ENCODE results near the gene CPEB3. TPM values are rescaled to one million over a fixed set of nuclear protein-coding genes. Genes with fewer than 3 reads are reported as not detected.
A peak's percentile ranks its signal among the peaks of the same experiment; 100 is the strongest.

Gene CPEB3
- total RNA-seq, 2 experiments from 2014 or later = 1.2 to 1.3 TPM

DNA sequence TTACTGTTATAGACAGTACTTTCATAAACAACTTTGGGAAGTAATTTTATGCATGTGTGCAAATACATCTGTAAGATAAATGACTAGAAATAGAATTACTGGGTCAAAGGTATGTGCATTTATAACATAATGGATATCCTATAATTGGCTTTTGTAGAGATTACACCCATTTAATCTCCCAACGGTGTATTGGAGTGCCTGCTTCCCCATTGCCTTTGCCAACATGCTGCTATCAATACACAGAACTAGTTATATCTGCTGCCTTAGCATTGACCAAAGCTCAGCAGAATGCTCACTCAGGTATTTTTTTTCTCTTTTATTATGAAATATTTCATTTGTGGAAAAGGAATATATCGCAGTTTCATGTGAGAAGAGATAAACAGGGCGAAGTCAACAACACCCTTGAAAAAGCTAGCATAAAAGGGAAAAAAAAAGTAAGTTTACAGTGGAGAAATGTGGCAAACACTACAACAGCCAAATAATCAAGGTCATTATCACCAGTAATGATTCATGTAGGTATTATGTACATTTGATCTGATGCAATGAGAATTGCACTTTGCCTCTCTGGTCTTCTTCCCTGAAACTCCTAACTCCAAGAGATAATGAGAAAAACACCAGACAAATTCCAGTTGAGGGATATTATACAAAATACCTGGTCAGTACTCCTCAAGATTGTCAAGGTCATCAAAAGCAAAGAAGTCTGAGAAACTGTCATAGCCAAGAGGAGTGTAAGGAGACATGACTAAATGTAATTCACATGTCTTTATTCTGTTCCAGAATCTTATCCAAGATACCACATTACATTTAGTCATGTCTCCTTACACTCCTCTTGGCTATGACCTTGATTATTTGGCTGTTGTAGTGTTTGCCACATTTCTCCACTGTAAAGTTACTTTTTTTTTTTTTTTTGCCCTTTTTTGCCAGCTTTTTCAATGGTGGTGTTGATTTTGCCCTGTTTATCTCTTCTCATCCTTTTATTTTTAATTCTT, 36.9 kb upstream of the CPEB3 start:
- peaks cover 31% of the 10 kb centered on the region for H3K36me3 Mint-ChIP-seq (ENCODE audit: low read depth)
- POLR2A ChIA-PET = no interaction called here
- H3K4me3 Mint-ChIP-seq = no peak overlapping the region
- no peak overlapping the region for H3K27ac Mint-ChIP-seq
- no peak overlapping the region for H3K4me3 ChIP-seq (ENCODE audit: low read length)
- no peaks in the 10 kb centered on the region for H3K27me3 ChIP-seq (ENCODE audit: control insufficient read depth in 1 of 2, insufficient read depth in 2 of 2, low read length in 2 of 2)
- H3K27ac ChIP-seq (ENCODE audit: low read depth in 1 of 2, low read length in 2 of 2) = no peak overlapping the region
- peaks cover 2% of the 10 kb centered on the region for H3K9me3 Mint-ChIP-seq
- no peak for DNase-seq
- intact Hi-C loops (cut with DNase I, micrococcal nuclease) = no loop called here
- ATAC-seq (ENCODE audit: poor library complexity) = no peak
- no peaks in the 10 kb centered on the region for H3K9me3 ChIP-seq (ENCODE audit: control insufficient read depth in 1 of 2, insufficient read depth in 1 of 2, low read length in 2 of 2)
- no peaks in the 10 kb centered on the region for H3K36me3 ChIP-seq (ENCODE audit: insufficient read depth, low read length)
- peaks cover 58% of the 10 kb centered on the region for H3K4me1 Mint-ChIP-seq (ENCODE audit: low read depth)
- TF ChIP-seq, protein P1, sequence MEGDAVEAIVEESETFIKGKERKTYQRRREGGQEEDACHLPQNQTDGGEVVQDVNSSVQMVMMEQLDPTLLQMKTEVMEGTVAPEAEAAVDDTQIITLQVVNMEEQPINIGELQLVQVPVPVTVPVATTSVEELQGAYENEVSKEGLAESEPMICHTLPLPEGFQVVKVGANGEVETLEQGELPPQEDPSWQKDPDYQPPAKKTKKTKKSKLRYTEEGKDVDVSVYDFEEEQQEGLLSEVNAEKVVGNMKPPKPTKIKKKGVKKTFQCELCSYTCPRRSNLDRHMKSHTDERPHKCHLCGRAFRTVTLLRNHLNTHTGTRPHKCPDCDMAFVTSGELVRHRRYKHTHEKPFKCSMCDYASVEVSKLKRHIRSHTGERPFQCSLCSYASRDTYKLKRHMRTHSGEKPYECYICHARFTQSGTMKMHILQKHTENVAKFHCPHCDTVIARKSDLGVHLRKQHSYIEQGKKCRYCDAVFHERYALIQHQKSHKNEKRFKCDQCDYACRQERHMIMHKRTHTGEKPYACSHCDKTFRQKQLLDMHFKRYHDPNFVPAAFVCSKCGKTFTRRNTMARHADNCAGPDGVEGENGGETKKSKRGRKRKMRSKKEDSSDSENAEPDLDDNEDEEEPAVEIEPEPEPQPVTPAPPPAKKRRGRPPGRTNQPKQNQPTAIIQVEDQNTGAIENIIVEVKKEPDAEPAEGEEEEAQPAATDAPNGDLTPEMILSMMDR (IDR thresholded peaks at IDR 0.05) = no peak
- no peaks in the 10 kb centered on the region for H3K4me1 ChIP-seq (ENCODE audit: insufficient read depth, low read length)
- CTCF ChIA-PET = interaction anchor here (0.7 kb wide), 1 partner anchor 296 kb away, joined by 3 read pairs; no protein-coding TSS in a partner anchor
- H3K27me3 Mint-ChIP-seq = no peaks in the 10 kb centered on the region

DNA sequence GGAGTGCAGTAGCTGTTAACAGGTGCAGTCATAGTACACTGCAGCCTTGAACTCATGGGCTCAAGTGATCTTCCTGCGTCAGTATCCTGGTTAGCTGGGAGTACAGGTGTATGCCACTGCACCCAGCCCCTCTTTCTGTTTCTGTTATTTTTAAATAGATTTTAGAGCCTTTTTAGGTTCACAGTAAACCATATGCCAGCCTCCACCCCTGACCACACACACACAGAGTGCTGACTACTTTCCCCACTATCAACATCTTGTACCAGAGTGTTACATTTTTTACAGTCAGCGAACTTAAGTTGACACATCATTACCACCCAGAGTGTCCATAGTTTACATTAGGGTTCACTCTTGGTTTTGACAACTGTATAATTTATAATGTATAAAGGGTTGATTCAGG, 32.2 kb upstream of the CPEB3 start:
- intact Hi-C loops (cut with DNase I, micrococcal nuclease) = no loop called here
- ChIA-PET CTCF (no interaction called here), POLR2A (no interaction called here)
- TF ChIP-seq, protein P1 (IDR thresholded peaks at IDR 0.05) = no peak
- no peaks in the 10 kb centered on the region for H3K27me3 ChIP-seq (ENCODE audit: control insufficient read depth in 1 of 2, insufficient read depth in 2 of 2, low read length in 2 of 2)
- Mint-ChIP-seq H3K4me1 (ENCODE audit: low read depth) (peaks cover 34% of the 10 kb centered on the region), H3K27me3 (no peaks in the 10 kb centered on the region), H3K9me3 (peaks cover 2% of the 10 kb centered on the region), H3K4me3 (no peak overlapping the region), H3K27ac (no peak overlapping the region), H3K36me3 (ENCODE audit: low read depth) (peaks cover 61% of the 10 kb centered on the region)
- H3K9me3 ChIP-seq (ENCODE audit: control insufficient read depth in 1 of 2, insufficient read depth in 1 of 2, low read length in 2 of 2) = no peaks in the 10 kb centered on the region
- H3K4me1 ChIP-seq (ENCODE audit: insufficient read depth, low read length) = no peaks in the 10 kb centered on the region
- no peak overlapping the region for H3K27ac ChIP-seq (ENCODE audit: low read depth in 1 of 2, low read length in 2 of 2)
- H3K4me3 ChIP-seq (ENCODE audit: low read length) = no peak overlapping the region
- ATAC-seq (ENCODE audit: poor library complexity) (no peak), DNase-seq (peak in 1 of 14 experiments; percentile 13)
- peaks cover 5% of the 10 kb centered on the region for H3K36me3 ChIP-seq (ENCODE audit: insufficient read depth, low read length)

DNA sequence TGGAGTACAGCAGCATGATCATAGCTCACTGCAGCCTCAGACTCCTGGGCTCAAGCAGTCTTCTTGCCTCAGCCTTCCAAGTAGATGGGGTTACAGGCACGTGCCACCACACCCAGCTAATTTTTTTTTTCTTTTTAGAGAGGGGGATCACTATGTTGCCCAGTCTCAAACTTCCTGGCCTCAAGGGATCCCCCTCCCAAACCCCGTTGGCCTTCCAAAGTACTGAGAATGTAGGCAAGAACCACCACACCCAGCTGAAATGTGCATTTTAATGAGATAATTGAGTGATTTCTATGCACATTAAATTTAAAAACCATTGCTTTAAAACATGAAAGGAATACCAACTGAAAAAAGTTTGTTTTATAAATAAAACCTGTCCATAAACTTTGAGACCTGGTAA, 25.7 kb upstream of the CPEB3 start:
- no peak overlapping the region for H3K27ac Mint-ChIP-seq
- CTCF ChIA-PET = no interaction called here

More for the DNA sequence above, 25.7 kb upstream of the CPEB3 start:
- TF ChIP-seq, protein P1 (IDR thresholded peaks at IDR 0.05) = no peak
- POLR2A ChIA-PET = no interaction called here
- no peaks in the 10 kb centered on the region for H3K27me3 Mint-ChIP-seq
- Histone ChIP-seq H3K9me3 (ENCODE audit: control insufficient read depth in 1 of 2, insufficient read depth in 1 of 2, low read length in 2 of 2) (no peaks in the 10 kb centered on the region), H3K27me3 (ENCODE audit: control insufficient read depth in 1 of 2, insufficient read depth in 2 of 2, low read length in 2 of 2) (no peaks in the 10 kb centered on the region), H3K4me3 (ENCODE audit: low read length) (no peak overlapping the region), H3K27ac (ENCODE audit: low read depth in 1 of 2, low read length in 2 of 2) (no peak overlapping the region), H3K36me3 (ENCODE audit: insufficient read depth, low read length) (peaks cover 24% of the 10 kb centered on the region), H3K4me1 (ENCODE audit: insufficient read depth, low read length) (no peaks in the 10 kb centered on the region)
- ATAC-seq (ENCODE audit: poor library complexity) (no peak), DNase-seq (no peak)
- H3K36me3 Mint-ChIP-seq (ENCODE audit: low read depth) = peaks cover 76% of the 10 kb centered on the region
- H3K4me1 Mint-ChIP-seq (ENCODE audit: low read depth) = peaks cover 22% of the 10 kb centered on the region
- H3K9me3 Mint-ChIP-seq = no peaks in the 10 kb centered on the region
- intact Hi-C loops (cut with DNase I, micrococcal nuclease) = no loop called here
- H3K4me3 Mint-ChIP-seq = no peak overlapping the region
